B cell (primary cell): ENCODE measurements around the gene TTLL1. TPM values are rescaled to one million over a fixed set of nuclear protein-coding genes. Genes with fewer than 3 reads are reported as not detected.

Experiments used
- ATAC-seq: fragments of 200-7000 bp; cut with Tn5 transposase; one replicate; pipeline ENCODE4 v1.10.0; 2021; ENCODE audit warnings: low read depth, mild to moderate bottlenecking, moderate number of reproducible peaks, moderate library complexity
- CTCF ChIA-PET: fragments of 350-600 bp; sonication (Branson Sonifier 250); formaldehyde crosslinking; loops from one replicate; lab custom pipeline; 2021; ENCODE audit warnings: antibody characterized with exemption, inconsistent platforms; lab: Charles Lee
- POLR2A ChIA-PET: fragments of 350-600 bp; sonication (Branson Sonifier 250); formaldehyde crosslinking; loops from one replicate; lab custom pipeline; 2021; ENCODE audit warnings: antibody characterized with exemption; lab: Charles Lee
- DNase-seq: peaks from one replicate; pipeline ENCODE4 v3.0.0; 2013
- H2AFZ ChIP-seq: 2 replicates; pipeline ENCODE4 v1.6.1; 2012; ENCODE audit warnings: mild to moderate bottlenecking, low read depth, low read length; ENCODE audit not compliant: insufficient read depth, poor library complexity, severe bottlenecking
- H3K27ac ChIP-seq, 2 donors: 1 replicate in 1 of 2; 2 replicates in 1 of 2; pipeline ENCODE4 v1.5.1; 2012 to 2013; ENCODE audit warnings: low read length in 2 of 2, mild to moderate bottlenecking in 2 of 2, moderate library complexity in 1 of 2
- H3K27me3 ChIP-seq, 4 experiments: fragments of 200-600 bp in 1 of 4; sonication (generic) in 1 of 4; replicated peaks in 1 of 4; 1 replicate in 2 of 4; 2 replicates in 2 of 4; pipeline versions ENCODE4 v1.6.1 to v1.7.0; 2013 to 2016; ENCODE audit warnings: low read length in 3 of 4, mild to moderate bottlenecking in 2 of 4, mixed read lengths in 1 of 4, moderate library complexity in 1 of 4; ENCODE audit not compliant: insufficient read depth in 4 of 4, control insufficient read depth in 3 of 4; ENCODE audit errors: control extremely low read depth in 1 of 4
- H3K36me3 ChIP-seq, 2 experiments: replicated peaks in 1 of 2; 1 replicate in 1 of 2; 2 replicates in 1 of 2; pipeline versions ENCODE4 v1.6.1 to v1.7.1; 2013; ENCODE audit warnings: low read length in 1 of 2; ENCODE audit not compliant: insufficient read depth in 2 of 2, control insufficient read depth in 1 of 2; ENCODE audit errors: control extremely low read depth in 1 of 2, extremely low read depth in 1 of 2
- H3K4me1 ChIP-seq, 2 donors: fragments of 200-600 bp in 1 of 2; sonication (generic) in 1 of 2; 1 replicate in 1 of 2; 2 replicates in 1 of 2; pipeline versions ENCODE4 v1.5.1 to v1.6.1; 2013 to 2017; ENCODE audit warnings: low read length in 2 of 2; ENCODE audit not compliant: control insufficient read depth in 2 of 2, insufficient read depth in 2 of 2
- H3K4me2 ChIP-seq: replicated peaks from 2 replicates; pipeline ENCODE3; 2012; ENCODE audit warnings: mild to moderate bottlenecking, low read depth, low read length; ENCODE audit not compliant: poor library complexity, severe bottlenecking
- H3K4me3 ChIP-seq, 5 experiments: fragments of 200-600 bp in 1 of 5; sonication (generic) in 1 of 5; 1 replicate in 3 of 5; 2 replicates in 2 of 5; pipeline versions ENCODE4 v1.5.1 to v1.7.0; 2011 to 2016; ENCODE audit warnings: low read length in 4 of 5, mild to moderate bottlenecking in 4 of 5, low read depth in 2 of 5, control low read depth in 1 of 5, moderate library complexity in 1 of 5; ENCODE audit not compliant: insufficient read depth in 1 of 5; ENCODE audit errors: control extremely low read depth in 1 of 5, extremely low read depth in 1 of 5
- H3K79me2 ChIP-seq: fragments of 200-600 bp; sonication (generic); one replicate; pipeline ENCODE4 v1.6.0; 2016; ENCODE audit warnings: low read length; ENCODE audit not compliant: control insufficient read depth, insufficient read depth
- H3K9ac ChIP-seq: fragments of 200-600 bp; sonication (generic); 2 replicates; pipeline ENCODE4 v1.6.1; 2017; ENCODE audit warnings: mild to moderate bottlenecking, low read length, moderate library complexity
- H3K9me3 ChIP-seq, 3 donors: one replicate each; pipeline versions ENCODE4 v1.6.1 to v1.7.1; 2013; ENCODE audit warnings: low read length in 2 of 3; ENCODE audit not compliant: control insufficient read depth in 2 of 3, insufficient read depth in 1 of 3; ENCODE audit errors: control extremely low read depth in 1 of 3
- H4K20me1 ChIP-seq: 2 replicates; pipeline ENCODE4 v1.6.0; 2012; ENCODE audit warnings: mild to moderate bottlenecking, low read length; ENCODE audit not compliant: insufficient read depth, control insufficient read depth, poor library complexity, severe bottlenecking
- H3K27ac Mint-ChIP-seq: one replicate; pipeline ENCODE4 v1.8.0; 2021; ENCODE audit warnings: mixed read lengths
- H3K27me3 Mint-ChIP-seq: one replicate; pipeline ENCODE4 v1.8.0; 2021; ENCODE audit warnings: mixed read lengths
- H3K4me1 Mint-ChIP-seq: one replicate; pipeline ENCODE4 v1.8.0; 2021; ENCODE audit warnings: mixed read lengths
- H3K4me3 Mint-ChIP-seq: one replicate; pipeline ENCODE4 v1.8.0; 2021; ENCODE audit warnings: mixed read lengths
- H3K9me3 Mint-ChIP-seq: one replicate; pipeline ENCODE4 v1.8.0; 2022; ENCODE audit warnings: mixed read lengths; ENCODE audit not compliant: insufficient read depth
- EZH2 ChIP-seq: IDR thresholded peaks from 2 replicates; pipeline ENCODE4 v1.6.1; 2012; ENCODE audit warnings: borderline replicate concordance, low read depth, mild to moderate bottlenecking, moderate library complexity, low read length; ENCODE audit not compliant: insufficient read depth, poor library complexity, severe bottlenecking
- WGBS: methylation state at CpG from one replicate; pipeline ENCODE4 v1.1.5; 2013; ENCODE audit warnings: missing lambda C conversion rate; ENCODE audit not compliant: insufficient coverage; 5-methylcytosine and 5-hydroxymethylcytosine counted together
- intact Hi-C: fragments of 100-400 bp; cut with micrococcal nuclease; formaldehyde crosslinking; loops from one replicate; pipeline ENCODE4 v1.10.0; 2022
- polyA plus RNA-seq: library from polyadenylated mRNA; depleted of rRNA; stranded (reverse); fragments of >200 nt; gene quantifications from 2 replicates; pipeline ENCODE4 v1.2.3, GENCODE V29; 2012
- total RNA-seq, 2 donors: library from RNA; stranded (reverse); fragments of 120-200 nt in 1 of 2; gene quantifications; 1 replicate in 1 of 2; 2 replicates in 1 of 2; pipeline versions ENCODE4 v1.2.3 to v1.2.4, GENCODE V29; 2013 to 2022
- TF ChIP-seq, protein P1 (sequence below): fragments of 200-600 bp; IDR thresholded peaks from one replicate; pipeline ENCODE4 v1.8.0; 2022; ENCODE audit warnings: antibody characterized with exemption, mild to moderate bottlenecking

The TTLL1 gene
- total and polyA plus RNA-seq, 2 donors (not counting 1 experiment from before 2014, with no cell fraction given), result 3.0 to 3.3 TPM

DNA sequence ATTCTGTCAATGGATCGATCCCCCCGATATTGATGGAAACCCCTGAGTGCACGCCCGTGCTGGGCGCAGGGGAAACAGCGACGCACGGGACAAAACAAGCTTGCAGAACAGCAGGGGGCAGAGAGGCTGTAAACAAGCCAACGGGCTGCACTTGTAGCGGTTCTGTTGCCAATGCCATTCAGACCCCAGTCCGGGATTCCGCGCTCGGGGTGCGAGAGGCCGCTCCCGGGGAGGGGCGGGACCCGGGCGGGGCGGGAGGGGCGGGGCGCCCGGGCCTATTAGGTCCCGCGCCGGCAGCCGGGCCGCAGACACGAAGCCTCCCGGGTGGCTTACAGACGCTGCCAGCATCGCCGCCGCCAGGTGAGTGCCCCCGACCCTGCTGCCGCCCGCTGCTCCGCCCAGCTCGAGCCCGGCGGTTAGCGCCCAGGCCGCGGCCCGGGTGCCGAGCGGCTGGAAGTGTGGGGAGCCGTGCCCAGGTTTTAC is 21.3 kb upstream of the TTLL1 start, which contains the start of gene BIK:
Gene BIK, plus strand, starts transcription at position 307 of the 483 bp plus-strand sequence. CDS start 13,273 bp downstream, outside the sequence.
- POLR2A ChIA-PET, result interaction anchor here (0.7 kb wide), 1 partner anchor 28 kb away, joined by 5 read pairs; no protein-coding TSS in a partner anchor
- H3K9me3 ChIP-seq, result peaks cover 0 to 9% (median 0%) of the 10 kb centered on the region in 3 donors
- H3K4me1 Mint-ChIP-seq, result peaks cover 25% of the 10 kb centered on the region
- peaks cover 8% of the 10 kb centered on the region for H4K20me1 ChIP-seq
- intact Hi-C loops, result loop anchor here (2.0 kb wide), 2 partner anchors 22 to 26 kb away; partner anchors contain the start of gene TTLL1
- H3K9me3 Mint-ChIP-seq, result no peaks in the 10 kb centered on the region
- peak within 1 kb of the TSS; percentile 41 for H3K27ac Mint-ChIP-seq
- DNase-seq (peak; percentile 65), ATAC-seq (peak; percentile 61)
- under 1% methylated on average over 49 of the region's 49 CpGs for WGBS
- no peaks in the 10 kb centered on the region for H3K36me3 ChIP-seq
- H3K4me2 ChIP-seq, result peak within 1 kb of the TSS; percentile 98
- peaks cover 0 to 71% (median 34%) of the 10 kb centered on the region in 4 experiments for H3K27me3 ChIP-seq
- H3K27me3 Mint-ChIP-seq, result peaks cover 36% of the 10 kb centered on the region
- no peak for TF ChIP-seq EZH2
- TF ChIP-seq, protein P1, sequence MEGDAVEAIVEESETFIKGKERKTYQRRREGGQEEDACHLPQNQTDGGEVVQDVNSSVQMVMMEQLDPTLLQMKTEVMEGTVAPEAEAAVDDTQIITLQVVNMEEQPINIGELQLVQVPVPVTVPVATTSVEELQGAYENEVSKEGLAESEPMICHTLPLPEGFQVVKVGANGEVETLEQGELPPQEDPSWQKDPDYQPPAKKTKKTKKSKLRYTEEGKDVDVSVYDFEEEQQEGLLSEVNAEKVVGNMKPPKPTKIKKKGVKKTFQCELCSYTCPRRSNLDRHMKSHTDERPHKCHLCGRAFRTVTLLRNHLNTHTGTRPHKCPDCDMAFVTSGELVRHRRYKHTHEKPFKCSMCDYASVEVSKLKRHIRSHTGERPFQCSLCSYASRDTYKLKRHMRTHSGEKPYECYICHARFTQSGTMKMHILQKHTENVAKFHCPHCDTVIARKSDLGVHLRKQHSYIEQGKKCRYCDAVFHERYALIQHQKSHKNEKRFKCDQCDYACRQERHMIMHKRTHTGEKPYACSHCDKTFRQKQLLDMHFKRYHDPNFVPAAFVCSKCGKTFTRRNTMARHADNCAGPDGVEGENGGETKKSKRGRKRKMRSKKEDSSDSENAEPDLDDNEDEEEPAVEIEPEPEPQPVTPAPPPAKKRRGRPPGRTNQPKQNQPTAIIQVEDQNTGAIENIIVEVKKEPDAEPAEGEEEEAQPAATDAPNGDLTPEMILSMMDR, result peak; percentile 26
- H2AFZ ChIP-seq, result peak within 1 kb of the TSS; percentile 78
- peaks cover 32 to 41% of the 10 kb centered on the region in 2 donors for H3K4me1 ChIP-seq
- no peak within 1 kb of the TSS for H3K27ac ChIP-seq
- peak within 1 kb of the TSS; percentile 87 for H3K4me3 Mint-ChIP-seq
- CTCF ChIA-PET, result interaction anchor here (0.7 to 2.0 kb wide), 9 partner anchors 11 to 541 kb away, joined by 3 to 9 read pairs (median 4); no protein-coding TSS in a partner anchor
- H3K79me2 ChIP-seq, result peaks cover 9% of the 10 kb centered on the region
- peak within 1 kb of the TSS; percentile 71 for H3K9ac ChIP-seq
- H3K4me3 ChIP-seq, result peak within 1 kb of the TSS; percentile 45 to 73 (median 57)
